K562 (cell line): Measurements from ENCODE around the gene ZNF300. TPM values are rescaled to one million over a fixed set of nuclear protein-coding genes. Genes with fewer than 3 reads are reported as not detected.
A peak's percentile ranks its signal among the peaks of the same experiment; 100 is the strongest.

Experiments
- GATA2 ChIP-seq: sonication (generic); formaldehyde crosslinking; IDR thresholded peaks from 2 replicates; pipeline ENCODE4 v1.4.0; 2020; ENCODE audit warnings: mild to moderate bottlenecking, missing genetic modification reagents
- HDGF ChIP-seq: fragments of 450-650 bp; IDR thresholded peaks from 2 replicates; pipeline ENCODE4 v1.6.1; 2016
- MAFK ChIP-seq: IDR thresholded peaks from 2 replicates; pipeline ENCODE4 v1.6.1; 2011; ENCODE audit warnings: low read length, improper control_type of control experiment
- NFE2L1 ChIP-seq: fragments of 450-650 bp; IDR thresholded peaks from 2 replicates; pipeline ENCODE4 v1.6.1; 2016; ENCODE audit warnings: missing genetic modification characterization, low read depth, mild to moderate bottlenecking, missing compliant biosample characterization, moderate library complexity, borderline replicate concordance
- SRSF1 ChIP-seq: fragments of 200-400 bp; formaldehyde crosslinking; IDR thresholded peaks from 2 replicates; pipeline ENCODE4 v1.6.1; 2017; ENCODE audit warnings: mild to moderate bottlenecking, low read depth, low read length, moderate library complexity
- TAF15 ChIP-seq: fragments of 200-400 bp; formaldehyde crosslinking; IDR thresholded peaks from 2 replicates; pipeline ENCODE4 v1.6.1; 2017; ENCODE audit warnings: mild to moderate bottlenecking, low read depth, low read length, moderate library complexity
- ZNF23 ChIP-seq: fragments of 250-450 bp; sonication (Bioruptor Pico); IDR thresholded peaks from 2 replicates; pipeline ENCODE4 v1.4.0; 2020; ENCODE audit warnings: mild to moderate bottlenecking
- ZNF668 ChIP-seq: fragments of 250-450 bp; sonication (Bioruptor Pico); IDR thresholded peaks from 2 replicates; pipeline ENCODE4 v1.8.0; 2022; ENCODE audit warnings: mild to moderate bottlenecking, inconsistent platforms
- polyA plus RNA-seq, 8 experiments: library from polyadenylated mRNA; depleted of rRNA in 4 of 8; stranded (reverse) in 5 of 8; unstranded in 3 of 8; fragments of >200 nt; fragmentation: Nextera tagmentation in 2 of 8; fragmentation: Illumina TruSeq in 1 of 8; extraction: Ambion mirVana in 2 of 8; extraction: Trizol in 1 of 8; gene quantifications; 2 replicates each; pipeline versions ENCODE4 v1.2.1 to v1.2.3, GENCODE V29; 2011 to 2014; ENCODE audit warnings: inconsistent platforms in 1 of 8, missing spikeins in 1 of 8
- total RNA-seq, 7 experiments: library from RNA; depleted of rRNA in 6 of 7; stranded (reverse); fragments of >200 nt in 6 of 7; fragmentation: Illumina TruSeq in 2 of 7; extraction: Trizol in 2 of 7; gene quantifications; 2 replicates each; pipeline versions ENCODE4 v1.2.1 to v1.2.3, GENCODE V29; 2011 to 2021; ENCODE audit warnings: low replicate concordance in 1 of 7
- TF ChIP-seq, protein P1 (sequence below): fragments of 150-350 bp; conservative IDR thresholded peaks from 2 replicates; pipeline ENCODE4 v1.6.1; 2014; ENCODE audit warnings: low read length
- TF ChIP-seq, protein P2 (sequence below): sonication (generic); formaldehyde crosslinking; IDR thresholded peaks from 2 replicates; pipeline ENCODE4 v1.8.0; 2022; ENCODE audit warnings: mild to moderate bottlenecking, missing genetic modification reagents, borderline replicate concordance
- TF ChIP-seq, protein P3 (sequence below), 2 experiments: fragments of 450-650 bp; formaldehyde crosslinking in 1 of 2; IDR thresholded peaks; 2 replicates each; pipeline versions ENCODE4 v1.4.0 to v1.6.1; 2014 to 2020; ENCODE audit warnings: mild to moderate bottlenecking in 2 of 2, borderline replicate concordance in 1 of 2, low read depth in 1 of 2
- TF ChIP-seq, protein P4 (sequence below): fragments of 450-650 bp; formaldehyde crosslinking; IDR thresholded peaks from 2 replicates; pipeline ENCODE4 v1.4.0; 2022; ENCODE audit warnings: missing genetic modification characterization

Gene ZNF300
- total and polyA plus RNA-seq, 9 of the 15 experiments (the other 6 are each of a cell fraction or from before 2014, with no cell fraction given), result 4.4 to 13.2 (median 11.1) TPM

DNA sequence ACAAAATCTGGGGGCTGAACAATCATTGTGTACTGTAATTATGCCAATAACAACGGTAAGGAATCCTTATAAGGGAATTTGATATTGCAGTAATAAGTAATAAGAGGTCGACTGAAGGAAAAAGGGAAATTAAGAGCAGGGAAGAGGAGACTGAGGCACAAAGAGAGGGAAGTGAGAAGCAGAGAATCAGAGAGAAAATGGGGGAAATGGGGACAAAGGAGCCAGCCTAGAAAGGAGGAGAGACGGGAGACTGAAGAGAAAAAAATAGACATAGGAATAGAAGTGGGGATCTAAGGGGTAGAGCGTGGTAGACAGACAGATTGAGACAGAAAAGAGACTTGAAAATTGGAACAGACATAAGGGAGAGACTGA, 518 bp upstream of the ZNF300 start (continued):
- TF ChIP-seq NFE2L1 (tag), result no peak
- no peak for TF ChIP-seq ZNF668 (CRISPR knock-in tag)
- TF ChIP-seq TAF15, result no peak
- TF ChIP-seq, protein P1, sequence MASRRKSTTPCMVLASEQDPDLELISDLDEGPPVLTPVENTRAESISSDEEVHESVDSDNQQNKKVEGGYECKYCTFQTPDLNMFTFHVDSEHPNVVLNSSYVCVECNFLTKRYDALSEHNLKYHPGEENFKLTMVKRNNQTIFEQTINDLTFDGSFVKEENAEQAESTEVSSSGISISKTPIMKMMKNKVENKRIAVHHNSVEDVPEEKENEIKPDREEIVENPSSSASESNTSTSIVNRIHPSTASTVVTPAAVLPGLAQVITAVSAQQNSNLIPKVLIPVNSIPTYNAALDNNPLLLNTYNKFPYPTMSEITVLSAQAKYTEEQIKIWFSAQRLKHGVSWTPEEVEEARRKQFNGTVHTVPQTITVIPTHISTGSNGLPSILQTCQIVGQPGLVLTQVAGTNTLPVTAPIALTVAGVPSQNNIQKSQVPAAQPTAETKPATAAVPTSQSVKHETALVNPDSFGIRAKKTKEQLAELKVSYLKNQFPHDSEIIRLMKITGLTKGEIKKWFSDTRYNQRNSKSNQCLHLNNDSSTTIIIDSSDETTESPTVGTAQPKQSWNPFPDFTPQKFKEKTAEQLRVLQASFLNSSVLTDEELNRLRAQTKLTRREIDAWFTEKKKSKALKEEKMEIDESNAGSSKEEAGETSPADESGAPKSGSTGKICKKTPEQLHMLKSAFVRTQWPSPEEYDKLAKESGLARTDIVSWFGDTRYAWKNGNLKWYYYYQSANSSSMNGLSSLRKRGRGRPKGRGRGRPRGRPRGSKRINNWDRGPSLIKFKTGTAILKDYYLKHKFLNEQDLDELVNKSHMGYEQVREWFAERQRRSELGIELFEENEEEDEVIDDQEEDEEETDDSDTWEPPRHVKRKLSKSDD, result no peak
- no peak for TF ChIP-seq MAFK
- TF ChIP-seq, protein P2, sequence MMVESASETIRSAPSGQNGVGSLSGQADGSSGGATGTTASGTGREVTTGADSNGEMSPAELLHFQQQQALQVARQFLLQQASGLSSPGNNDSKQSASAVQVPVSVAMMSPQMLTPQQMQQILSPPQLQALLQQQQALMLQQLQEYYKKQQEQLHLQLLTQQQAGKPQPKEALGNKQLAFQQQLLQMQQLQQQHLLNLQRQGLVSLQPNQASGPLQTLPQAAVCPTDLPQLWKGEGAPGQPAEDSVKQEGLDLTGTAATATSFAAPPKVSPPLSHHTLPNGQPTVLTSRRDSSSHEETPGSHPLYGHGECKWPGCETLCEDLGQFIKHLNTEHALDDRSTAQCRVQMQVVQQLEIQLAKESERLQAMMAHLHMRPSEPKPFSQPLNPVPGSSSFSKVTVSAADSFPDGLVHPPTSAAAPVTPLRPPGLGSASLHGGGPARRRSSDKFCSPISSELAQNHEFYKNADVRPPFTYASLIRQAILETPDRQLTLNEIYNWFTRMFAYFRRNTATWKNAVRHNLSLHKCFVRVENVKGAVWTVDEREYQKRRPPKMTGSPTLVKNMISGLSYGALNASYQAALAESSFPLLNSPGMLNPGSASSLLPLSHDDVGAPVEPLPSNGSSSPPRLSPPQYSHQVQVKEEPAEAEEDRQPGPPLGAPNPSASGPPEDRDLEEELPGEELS (CRISPR knock-in tag), result no peak
- TF ChIP-seq, protein P3, sequence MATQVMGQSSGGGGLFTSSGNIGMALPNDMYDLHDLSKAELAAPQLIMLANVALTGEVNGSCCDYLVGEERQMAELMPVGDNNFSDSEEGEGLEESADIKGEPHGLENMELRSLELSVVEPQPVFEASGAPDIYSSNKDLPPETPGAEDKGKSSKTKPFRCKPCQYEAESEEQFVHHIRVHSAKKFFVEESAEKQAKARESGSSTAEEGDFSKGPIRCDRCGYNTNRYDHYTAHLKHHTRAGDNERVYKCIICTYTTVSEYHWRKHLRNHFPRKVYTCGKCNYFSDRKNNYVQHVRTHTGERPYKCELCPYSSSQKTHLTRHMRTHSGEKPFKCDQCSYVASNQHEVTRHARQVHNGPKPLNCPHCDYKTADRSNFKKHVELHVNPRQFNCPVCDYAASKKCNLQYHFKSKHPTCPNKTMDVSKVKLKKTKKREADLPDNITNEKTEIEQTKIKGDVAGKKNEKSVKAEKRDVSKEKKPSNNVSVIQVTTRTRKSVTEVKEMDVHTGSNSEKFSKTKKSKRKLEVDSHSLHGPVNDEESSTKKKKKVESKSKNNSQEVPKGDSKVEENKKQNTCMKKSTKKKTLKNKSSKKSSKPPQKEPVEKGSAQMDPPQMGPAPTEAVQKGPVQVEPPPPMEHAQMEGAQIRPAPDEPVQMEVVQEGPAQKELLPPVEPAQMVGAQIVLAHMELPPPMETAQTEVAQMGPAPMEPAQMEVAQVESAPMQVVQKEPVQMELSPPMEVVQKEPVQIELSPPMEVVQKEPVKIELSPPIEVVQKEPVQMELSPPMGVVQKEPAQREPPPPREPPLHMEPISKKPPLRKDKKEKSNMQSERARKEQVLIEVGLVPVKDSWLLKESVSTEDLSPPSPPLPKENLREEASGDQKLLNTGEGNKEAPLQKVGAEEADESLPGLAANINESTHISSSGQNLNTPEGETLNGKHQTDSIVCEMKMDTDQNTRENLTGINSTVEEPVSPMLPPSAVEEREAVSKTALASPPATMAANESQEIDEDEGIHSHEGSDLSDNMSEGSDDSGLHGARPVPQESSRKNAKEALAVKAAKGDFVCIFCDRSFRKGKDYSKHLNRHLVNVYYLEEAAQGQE (IDR thresholded peaks at IDR 0.05; ENCODE audit: borderline replicate concordance), result no peak
- TF ChIP-seq, protein P3 (CRISPR knock-in tag; IDR thresholded peaks at IDR 0.05; ENCODE audit: low read depth), result no peak
- TF ChIP-seq, protein P4, sequence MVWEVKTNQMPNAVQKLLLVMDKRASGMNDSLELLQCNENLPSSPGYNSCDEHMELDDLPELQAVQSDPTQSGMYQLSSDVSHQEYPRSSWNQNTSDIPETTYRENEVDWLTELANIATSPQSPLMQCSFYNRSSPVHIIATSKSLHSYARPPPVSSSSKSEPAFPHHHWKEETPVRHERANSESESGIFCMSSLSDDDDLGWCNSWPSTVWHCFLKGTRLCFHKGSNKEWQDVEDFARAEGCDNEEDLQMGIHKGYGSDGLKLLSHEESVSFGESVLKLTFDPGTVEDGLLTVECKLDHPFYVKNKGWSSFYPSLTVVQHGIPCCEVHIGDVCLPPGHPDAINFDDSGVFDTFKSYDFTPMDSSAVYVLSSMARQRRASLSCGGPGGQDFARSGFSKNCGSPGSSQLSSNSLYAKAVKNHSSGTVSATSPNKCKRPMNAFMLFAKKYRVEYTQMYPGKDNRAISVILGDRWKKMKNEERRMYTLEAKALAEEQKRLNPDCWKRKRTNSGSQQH (CRISPR knock-in tag), result no peak
- no peak for TF ChIP-seq SRSF1
- no peak for TF ChIP-seq ZNF23
- no peak for TF ChIP-seq GATA2
- 0 out of 2 replicates have a peak, but pooled peaks have one; percentile 58 for TF ChIP-seq HDGF
